HG03103 (cell line): ENCODE data around the gene SCFD1.
"Not testable (repeated sequence)": the region's sequence is repeated elsewhere in the genome, so short reads cannot be mapped to it uniquely, and the experiment has no call there.

ENCODE experiments used
- ATAC-seq: cut with Tn5 transposase; IDR thresholded peaks from one replicate; pipeline ENCODE4 v1.9.1; 2021; ENCODE audit warnings: low read depth; ENCODE audit not compliant: unreplicated experiment

The SCFD1 gene

DNA sequence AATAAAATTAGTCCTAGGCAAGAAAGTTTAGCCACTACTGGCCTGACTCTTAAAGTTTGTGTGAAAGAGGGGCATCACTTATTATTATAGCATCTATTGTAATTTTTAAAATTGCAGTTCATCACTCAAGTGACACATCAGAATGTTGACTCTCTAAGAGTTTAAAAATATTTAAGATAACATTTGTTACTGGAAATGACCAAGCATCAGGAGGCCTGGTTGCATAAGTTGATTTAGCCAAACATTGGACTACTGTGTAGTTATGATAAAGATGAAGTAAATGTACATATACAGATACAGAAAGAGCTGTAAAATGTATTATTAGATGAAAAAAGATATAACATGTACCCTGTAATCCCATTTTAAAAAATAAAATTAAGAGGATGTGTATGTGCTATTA lies 47.5 kb downstream of the SCFD1 start:
- ATAC-seq = no peak

DNA sequence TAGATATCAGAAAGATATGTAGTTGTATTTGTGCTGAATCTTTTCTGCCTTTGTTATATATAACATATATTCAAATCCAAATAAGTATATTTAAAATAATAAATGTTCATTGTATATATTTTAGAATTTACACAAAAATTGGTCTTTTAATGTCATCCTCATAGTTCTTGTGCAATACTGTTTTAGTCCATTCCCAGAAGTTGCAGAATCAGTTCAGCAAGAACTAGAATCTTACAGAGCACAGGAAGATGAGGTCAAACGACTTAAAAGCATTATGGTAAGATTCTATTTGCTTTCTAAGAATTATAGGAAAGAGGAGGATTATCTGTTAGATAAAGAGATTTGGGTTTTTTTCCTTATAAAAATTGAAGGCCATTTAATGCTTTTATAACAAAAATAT lies 51.0 kb downstream of the SCFD1 start:
- ATAC-seq = no peak

DNA sequence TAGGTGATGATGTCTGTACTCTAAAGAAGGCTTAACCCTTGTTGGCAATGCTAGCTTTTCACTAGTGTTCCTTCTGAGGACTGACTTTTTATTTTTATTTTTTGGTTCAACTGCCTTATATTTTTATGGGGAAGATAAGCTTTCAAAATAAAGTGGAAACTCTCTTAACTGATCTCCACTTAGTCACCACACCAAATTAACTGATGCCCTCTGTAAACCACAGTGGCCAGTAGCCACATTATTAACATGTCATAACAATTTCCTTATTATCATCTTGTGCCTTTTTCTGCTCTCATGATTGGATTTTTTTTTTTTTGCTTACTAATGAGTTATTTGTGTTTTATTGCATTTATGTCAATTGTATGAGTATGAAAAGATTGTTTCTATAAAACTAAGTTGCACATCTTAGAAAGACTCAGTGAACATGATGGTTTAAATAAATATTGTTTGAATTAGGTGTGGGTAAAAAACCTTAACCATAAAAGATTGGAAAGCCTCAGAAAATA lies 56.9 kb downstream of the SCFD1 start:
- no peak for ATAC-seq

DNA sequence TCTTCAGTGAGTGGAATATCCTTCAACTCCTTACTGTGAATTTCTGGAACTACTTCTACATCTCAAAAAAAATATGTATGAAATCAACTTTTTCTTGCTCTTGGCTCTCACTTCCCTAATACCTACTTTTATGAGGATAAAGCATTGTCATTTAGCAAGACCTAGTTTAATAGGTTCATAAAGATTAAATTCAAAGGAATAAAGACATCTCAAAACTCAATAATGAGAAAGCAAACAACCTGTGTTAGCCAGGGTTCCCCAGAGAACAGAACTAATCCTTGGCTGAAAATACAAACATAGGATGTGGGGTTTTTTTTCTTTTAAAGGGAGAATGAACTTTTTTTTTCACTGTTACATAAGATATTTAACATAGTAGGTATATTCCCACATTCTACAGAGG lies 57.9 kb downstream of the SCFD1 start:
- ATAC-seq = no peak

DNA sequence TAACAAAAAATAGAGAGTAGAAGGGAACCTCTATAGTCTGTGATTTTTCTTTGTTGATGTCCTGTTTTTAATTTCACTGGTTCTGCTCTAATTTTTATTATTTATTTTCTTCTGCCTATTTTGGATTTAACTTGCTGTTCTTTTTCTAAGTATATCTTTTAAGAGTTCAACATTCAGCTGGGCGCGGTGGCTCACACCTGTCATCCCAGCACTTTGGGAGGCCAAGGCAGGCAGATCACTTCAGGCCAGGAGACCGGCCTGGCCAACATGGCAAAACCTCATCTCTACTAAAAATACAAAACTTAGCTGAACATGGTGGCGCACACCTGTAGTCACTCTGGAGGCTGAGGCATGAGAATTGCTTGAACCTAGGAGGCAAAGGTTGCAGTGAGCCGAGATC lies 58.7 kb downstream of the SCFD1 start:
- not testable (repeated sequence) for ATAC-seq

DNA sequence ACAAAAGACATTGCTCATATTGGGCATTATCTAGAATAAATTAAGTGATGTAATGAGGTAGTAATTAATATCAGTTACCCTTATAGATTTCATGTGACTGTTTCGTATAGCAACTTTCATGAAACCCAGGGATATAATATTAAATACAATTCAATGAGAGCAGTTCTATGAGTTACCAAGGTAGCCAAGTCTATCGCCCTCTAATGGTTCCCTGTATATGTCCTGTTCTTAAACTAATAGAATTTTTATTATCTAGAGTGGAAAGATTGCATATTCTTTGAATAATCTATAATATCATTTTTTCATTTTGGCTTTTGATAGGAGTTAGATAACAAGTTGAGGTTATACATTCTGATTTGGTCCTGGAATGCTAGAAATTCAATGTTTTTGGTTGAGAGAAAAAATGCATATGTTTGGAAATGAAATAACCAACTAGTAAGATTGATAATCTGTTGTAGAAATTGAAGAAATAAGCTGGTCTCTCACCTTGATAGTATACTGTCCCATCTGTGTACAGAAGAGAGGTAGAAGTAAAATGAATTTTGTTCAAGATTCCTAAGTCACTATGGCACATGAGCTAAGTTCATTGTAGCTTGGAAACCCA lies 59.7 kb downstream of the SCFD1 start:
- no peak for ATAC-seq

DNA sequence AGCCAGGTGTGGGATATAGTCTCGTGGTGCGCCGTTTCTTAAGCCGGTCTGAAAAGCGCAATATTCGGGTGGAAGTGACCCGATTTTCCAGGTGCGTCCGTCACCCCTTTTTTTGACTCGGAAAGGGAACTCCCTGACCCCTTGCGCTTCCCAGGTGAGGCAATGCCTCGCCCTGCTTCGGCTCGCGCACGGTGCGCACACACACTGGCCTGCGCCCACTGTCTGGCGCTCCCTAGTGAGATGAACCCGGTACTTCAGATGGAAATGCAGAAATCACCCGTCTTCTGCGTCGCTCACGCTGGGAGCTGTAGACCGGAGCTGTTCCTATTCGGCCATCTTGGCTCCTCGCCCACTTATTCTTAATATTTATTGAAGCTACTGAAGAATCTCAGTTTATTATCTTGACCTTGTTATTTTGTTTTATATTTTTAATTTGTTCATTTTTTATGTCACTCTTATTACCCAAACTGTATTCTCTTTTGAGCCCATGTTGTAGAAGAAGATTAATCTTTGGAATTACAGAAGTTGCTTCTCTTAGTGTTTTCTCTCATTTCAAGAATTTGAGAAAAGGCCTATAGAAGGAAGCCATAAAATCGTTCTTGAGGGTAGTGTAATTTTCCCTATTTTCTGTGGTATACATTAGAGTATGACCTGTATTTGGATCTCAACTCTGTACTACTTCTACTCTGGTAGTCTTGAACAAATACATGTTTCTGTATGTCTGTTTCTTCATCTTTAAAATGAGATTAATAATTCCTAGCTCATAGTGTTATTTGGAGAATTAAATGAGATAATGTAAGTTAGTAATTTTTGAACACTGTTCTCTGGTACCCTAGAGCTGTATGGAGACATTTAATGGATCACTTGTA lies 68.6 kb downstream of the SCFD1 start:
- not testable (repeated sequence) for ATAC-seq

DNA sequence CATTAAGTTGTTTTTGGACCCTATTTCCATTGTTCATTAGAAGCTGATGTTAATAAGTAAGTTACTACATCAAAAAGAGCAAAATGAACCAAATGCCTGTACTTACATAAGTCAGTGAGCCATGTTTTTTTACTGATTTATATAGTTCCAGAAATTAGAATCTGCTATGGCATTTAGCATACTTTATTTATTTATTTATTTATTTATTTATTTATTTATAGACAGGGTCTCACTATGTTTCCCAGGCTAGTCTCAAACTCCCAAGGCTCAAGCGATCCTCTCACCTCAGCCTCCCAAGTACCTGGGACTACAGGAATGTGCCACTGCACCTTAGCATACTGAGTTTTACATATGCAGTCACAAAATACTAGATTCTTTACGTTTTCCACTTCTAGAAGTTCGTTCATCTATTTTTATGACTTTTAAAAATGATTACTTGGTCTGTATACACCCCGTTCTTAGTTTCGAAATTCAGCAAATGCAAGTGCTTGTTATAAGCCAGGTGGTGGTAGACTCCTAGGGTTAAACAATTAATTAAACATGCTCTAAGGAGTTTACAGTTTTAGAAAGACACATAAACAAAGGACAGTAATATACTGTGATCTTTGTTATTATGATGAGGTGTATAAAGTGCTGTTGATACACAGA lies 69.8 kb downstream of the SCFD1 start:
- no peak for ATAC-seq

DNA sequence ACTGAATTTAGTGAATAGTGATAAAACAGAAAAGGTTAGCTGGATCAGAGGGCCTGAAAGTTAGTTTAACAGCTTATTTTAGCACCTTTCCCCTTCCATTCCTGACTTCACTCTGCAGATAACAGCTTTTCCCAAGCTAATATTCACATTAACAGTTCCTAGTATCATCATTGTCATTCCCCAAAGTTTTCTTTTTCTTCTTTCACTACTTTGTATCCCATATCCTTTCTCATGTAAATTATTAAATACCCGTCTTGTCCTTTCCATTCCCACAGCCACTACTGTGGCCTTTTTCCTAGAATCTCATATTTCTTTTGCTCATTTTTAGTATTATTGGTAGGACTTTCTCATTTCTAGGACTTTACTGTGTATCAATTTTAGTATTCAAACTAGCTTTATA lies 70.5 kb downstream of the SCFD1 start:
- ATAC-seq = no peak

DNA sequence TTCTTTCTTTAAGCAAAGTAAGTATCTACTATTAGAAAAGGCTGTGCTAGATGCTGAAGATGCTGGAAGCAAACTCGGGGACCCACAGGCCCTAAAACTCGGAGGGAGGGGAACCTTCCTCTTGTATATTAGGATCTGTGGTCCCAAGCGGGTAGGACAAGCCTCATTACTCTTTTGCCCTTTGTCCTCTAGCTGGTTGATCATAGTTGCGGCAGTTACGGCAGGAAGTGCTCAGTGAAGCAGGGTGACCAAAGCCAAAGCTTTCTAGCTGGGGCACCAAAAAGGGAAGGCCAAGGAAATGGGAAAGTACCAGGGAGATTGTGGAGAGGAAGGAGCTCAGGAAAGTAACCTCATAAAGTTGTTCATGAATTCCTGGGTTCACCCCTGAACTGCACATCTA lies 76.3 kb downstream of the SCFD1 start:
- no peak for ATAC-seq

DNA sequence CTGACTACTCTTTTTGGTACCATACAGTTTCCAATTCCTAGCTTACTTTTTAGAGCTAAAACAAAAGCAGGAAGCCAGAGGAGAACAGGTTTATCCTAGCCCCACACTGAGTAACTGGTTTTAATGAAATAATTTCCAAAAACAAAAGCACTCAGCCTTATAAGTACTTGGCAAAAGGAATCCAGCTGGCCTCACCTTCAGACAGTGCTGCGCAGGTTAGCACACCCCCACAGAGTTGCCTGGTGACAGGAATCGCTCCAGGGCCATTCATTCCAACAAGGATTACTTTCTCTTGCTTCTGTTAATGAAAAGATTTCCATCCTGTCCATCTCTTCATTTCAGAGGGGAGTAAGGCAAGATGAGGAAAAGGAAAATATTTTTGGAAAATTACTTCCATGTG lies 84.6 kb downstream of the SCFD1 start:
- ATAC-seq = no peak

DNA sequence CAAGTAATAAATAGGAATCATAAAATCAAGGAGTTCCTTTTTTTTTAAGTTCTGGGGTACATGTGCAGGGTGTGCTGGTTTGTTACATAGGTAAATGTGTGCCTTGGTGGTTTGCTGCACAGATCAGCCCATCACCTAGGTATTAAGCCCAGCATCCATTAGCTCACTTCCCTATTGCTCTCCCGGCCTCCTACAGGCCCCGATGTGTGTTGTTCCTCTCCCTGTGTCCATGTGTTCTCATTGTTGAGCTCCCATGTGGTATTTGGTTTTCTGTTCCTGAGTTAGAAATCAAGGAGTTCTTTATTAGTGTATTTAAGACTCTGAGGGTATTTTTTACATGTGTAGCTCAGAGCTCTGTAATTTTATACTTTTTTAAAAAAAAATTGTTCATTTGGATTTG lies 86.0 kb downstream of the SCFD1 start:
- no peak for ATAC-seq

DNA sequence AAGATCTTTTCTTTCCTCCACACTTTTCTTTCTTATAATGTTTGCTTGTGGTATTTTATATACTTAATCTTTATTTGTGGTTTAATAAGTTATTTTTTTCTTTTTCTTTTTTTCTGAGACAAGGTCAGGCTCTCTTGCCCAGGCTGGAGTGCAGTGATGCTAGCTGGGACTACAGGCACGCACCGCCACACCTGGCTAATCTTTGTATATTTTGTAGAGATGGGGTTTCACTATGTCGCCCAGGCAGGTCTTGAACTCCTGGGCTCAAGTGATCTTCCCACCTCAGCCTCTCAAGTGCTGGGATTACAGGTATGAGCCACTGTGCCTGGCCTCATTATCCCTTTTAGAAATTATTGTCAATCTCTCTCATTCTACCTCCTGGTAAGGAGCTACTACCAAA lies 87.1 kb downstream of the SCFD1 start:
- ATAC-seq = no peak

DNA sequence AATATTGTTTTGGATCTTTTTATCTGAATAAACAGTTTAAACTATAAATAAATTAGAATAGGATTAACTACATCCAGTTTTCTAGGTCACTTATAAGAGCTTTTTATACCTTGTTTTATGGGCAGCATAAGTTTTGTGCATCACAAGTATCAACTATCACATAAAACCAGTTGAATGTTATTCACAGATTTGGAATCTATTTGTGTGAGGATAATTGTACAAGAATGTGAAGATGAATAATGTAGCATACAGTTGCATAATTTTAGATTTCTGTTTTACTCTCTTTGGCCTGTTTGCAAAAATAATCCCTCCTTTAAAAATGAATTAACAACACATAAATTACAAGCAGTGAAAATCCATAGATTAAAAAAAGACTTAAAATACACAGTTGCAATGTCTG lies 88.8 kb downstream of the SCFD1 start:
- ATAC-seq = no peak

DNA sequence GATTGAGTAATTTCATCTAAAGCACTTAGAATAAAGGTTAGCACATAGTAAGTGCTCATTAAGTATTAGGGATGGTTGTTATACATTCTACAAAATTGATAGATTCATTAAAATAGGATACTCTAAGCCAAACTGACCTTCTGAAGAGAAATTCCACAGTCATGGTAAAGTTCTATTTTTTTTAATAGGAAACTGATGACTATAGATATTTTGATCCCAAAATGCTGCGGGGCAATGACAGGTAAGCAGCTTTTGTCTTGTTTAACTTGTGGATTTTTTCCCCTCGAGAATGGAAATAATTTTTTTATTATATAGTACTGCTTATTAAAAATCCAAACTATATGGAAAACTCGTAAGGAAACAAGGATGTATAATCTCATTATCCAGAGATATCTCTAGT lies 97.0 kb downstream of the SCFD1 start:
- ATAC-seq = no peak

DNA sequence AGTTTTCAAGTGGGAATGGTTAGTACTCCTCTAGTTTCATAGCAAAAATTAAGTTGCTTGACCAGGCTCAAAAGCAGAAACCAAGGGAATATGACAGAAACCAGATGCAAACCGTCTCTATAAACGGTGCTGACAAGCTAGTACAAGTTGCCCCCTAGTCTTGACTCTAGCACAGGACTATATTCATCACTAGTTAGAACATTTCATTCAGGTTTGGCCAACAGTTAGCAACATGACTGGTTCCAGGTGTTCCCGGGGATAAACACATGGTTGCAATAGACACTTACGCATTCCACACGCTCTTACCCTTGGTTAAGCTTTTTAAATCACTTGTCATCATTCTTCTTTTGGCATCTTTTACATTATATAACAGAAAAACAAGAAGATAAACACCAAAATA lies 103.6 kb downstream of the SCFD1 start:
- ATAC-seq = no peak

DNA sequence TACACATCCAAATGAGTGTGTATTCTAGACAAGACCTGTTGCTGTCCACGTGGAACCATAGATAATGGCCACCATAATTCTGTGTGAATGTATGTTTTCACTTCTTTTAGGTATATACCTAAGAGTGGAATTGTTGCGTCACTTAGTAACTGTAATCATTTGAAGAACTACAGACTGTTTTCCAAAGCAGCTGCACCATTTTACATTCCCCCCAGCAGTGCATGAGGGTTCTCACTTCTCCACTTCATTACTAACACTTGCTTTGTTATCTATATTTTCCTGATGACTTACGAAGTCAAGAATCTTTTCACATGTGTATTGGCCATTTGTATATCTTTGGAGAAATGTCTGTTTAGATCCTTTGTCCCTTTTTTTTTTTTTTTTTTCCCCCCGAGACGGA lies 106.4 kb downstream of the SCFD1 start:
- ATAC-seq = no peak

DNA sequence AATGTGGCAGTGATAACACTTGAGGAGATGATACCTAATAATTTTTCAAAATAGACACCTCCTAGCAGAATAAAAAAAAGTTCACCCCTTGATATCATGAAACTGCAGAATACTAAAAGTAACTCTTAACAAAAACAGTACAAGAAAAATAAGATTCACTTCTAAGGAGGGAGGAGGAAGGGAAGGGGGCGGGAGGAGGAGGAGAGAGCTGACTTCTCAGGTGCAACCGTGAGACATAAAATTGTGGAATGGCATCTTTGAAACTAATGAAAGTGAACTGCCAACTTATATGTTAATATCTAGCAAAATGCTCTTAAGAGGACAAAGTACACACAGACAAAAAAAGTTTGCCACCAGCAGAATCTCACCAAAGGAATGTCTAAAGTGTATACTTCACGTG lies 115.8 kb downstream of the SCFD1 start:
- ATAC-seq = no peak

DNA sequence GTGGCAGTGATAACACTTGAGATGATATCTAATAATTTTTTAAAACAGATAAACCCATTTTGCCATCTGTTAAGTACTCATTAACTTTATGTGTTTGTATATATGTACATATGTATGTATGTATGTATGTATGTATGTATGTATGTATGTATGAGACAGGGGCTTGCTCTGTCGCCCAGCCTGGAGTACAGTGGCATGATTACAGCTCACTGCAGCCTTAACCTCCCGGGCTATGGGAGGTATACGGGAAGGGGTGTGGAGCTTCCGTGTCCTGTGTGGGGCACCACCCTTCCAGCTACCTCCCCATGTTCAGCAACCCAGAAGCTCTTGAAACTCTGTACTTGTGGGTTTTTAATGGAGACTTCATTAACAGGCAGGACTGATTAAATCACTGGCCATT lies 116.9 kb downstream of the SCFD1 start:
- no peak for ATAC-seq

DNA sequence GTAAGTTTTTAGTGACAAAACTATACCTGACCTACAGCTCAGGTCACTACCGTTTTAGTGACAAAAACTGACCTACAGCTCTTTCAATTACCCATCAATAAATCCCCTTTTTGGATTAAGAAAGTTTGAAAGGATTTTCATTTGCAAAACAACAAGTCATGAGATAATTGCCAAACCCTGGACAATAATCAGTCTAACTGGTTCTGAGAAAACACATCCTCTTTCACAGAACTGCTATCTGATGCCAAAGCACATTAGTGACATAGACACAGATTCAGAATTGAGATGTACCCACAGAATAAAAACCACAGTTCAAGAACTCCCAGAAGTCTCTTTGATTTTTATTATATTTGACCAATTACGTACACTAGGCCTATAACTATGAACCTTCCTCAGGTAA lies 126.2 kb downstream of the SCFD1 start:
- ATAC-seq = no peak

DNA sequence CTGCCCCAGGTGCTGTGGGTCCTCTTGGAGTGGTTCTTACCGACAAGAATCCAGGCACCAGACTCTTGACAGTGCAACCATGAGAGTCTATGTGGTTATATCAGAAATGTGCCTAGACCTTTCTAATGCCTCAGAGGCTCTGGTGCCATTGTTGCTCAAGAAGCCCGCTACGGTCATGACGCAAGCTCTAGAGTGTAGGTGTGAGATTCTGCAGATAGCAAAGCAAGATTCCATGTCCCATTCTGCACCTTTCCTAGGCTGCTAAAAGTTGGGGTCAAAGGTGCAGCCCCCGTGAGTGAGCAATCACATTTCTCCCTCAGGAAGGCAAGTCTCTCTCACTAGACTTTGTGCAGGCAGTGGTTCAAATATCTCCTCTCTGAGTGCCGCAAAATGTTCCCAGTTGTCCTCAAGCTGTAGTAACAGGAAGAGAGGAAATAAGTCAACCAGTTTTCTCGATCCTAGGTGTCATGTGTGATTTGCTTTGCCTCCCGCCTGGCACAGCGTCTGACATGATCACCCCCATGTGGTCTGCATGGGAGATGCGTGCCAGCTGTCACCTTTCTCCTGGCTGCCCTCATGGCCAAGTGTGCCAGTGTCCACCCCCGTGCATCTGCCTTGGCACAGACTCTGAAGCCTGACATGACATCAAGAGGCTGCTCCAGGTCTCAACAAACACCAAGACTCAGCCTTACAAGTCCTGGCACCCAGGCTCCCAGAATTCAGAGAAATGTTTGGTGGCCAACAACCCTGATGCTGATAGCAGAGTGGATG lies 129.7 kb downstream of the SCFD1 start:
- no peak for ATAC-seq
